HG03575 (cell line): ENCODE measurements around the gene AFAP1L1.

Experiments used
- ATAC-seq: cut with Tn5 transposase; IDR thresholded peaks from one replicate; pipeline ENCODE4 v1.9.1; 2021; ENCODE audit not compliant: unreplicated experiment, insufficient number of reproducible peaks, low FRiP score; ENCODE audit errors: extremely low read depth

AFAP1L1 gene

GRCh38 chr5:149282027-149282965 is 10.6 kb downstream of the AFAP1L1 start:
- ATAC-seq, result no peak

GRCh38 chr5:149282966-149283332 is 11.3 kb downstream of the AFAP1L1 start:
- no peak for ATAC-seq

GRCh38 chr5:149283626-149284480 is 12.2 kb downstream of the AFAP1L1 start:
- no peak for ATAC-seq

GRCh38 chr5:149284501-149284900 is 12.8 kb downstream of the AFAP1L1 start:
- ATAC-seq, result no peak

- no peak for ATAC-seq
These were observed 13.5 kb downstream of the AFAP1L1 start for GRCh38 chr5:149285153-149285552.

- no peak for ATAC-seq
These were observed 16.8 kb downstream of the AFAP1L1 start for GRCh38 chr5:149288436-149288835.

- no peak for ATAC-seq
These were observed 17.6 kb downstream of the AFAP1L1 start for GRCh38 chr5:149289301-149289700.

GRCh38 chr5:149294872-149295829 is 23.5 kb downstream of the AFAP1L1 start:
- ATAC-seq, result no peak

- no peak for ATAC-seq
These were observed 25.8 kb downstream of the AFAP1L1 start for GRCh38 chr5:149297340-149298025.

GRCh38 chr5:149298163-149298562 is 26.5 kb downstream of the AFAP1L1 start:
- no peak for ATAC-seq

- no peak for ATAC-seq
These were observed 27.3 kb downstream of the AFAP1L1 start for GRCh38 chr5:149298842-149299404.

GRCh38 chr5:149299451-149300054 is 27.9 kb downstream of the AFAP1L1 start:
- ATAC-seq, result no peak

- no peak for ATAC-seq
These were observed 28.8 kb downstream of the AFAP1L1 start for GRCh38 chr5:149300441-149300840.

- no peak for ATAC-seq
These were observed 29.5 kb downstream of the AFAP1L1 start for GRCh38 chr5:149301049-149301743.

- ATAC-seq, result no peak
These were observed 30.2 kb downstream of the AFAP1L1 start for GRCh38 chr5:149301744-149302380.

GRCh38 chr5:149302641-149303040 is 31.0 kb downstream of the AFAP1L1 start:
- no peak for ATAC-seq

GRCh38 chr5:149303210-149303609 is 31.6 kb downstream of the AFAP1L1 start:
- no peak for ATAC-seq
